Lung microvascular endothelial cell (primary cell): ENCODE results near the gene NUP210. TPM values are rescaled to one million over a fixed set of nuclear protein-coding genes. Genes with fewer than 3 reads are reported as not detected.
A peak's percentile ranks its signal among the peaks of the same experiment; 100 is the strongest.
"Not testable (repeated sequence)": the region's sequence is repeated elsewhere in the genome, so short reads cannot be mapped to it uniquely, and the experiment has no call there.

Source experiments
- DNase-seq, 2 donors: peaks; one replicate each; pipeline versions ENCODE4 v3.0.0 to v3.0.0-alpha.2; 2010; ENCODE audit warnings: low read depth in 2 of 2
- total RNA-seq: library from RNA; depleted of rRNA; stranded (reverse); fragments of >200 nt; gene quantifications from 2 replicates; pipeline ENCODE4 v1.2.1, GENCODE V29; 2014

NUP210 gene
- total RNA-seq, 1 donor from 2014 or later: 0.20 TPM

GRCh38 chr3:13406190-13406589 lies 13.9 kb downstream of the NUP210 start:
- DNase-seq: no peak

- no peak for DNase-seq
These were observed 14.5 kb downstream of the NUP210 start for GRCh38 chr3:13405614-13406013.

GRCh38 chr3:13404626-13405452 lies 15.3 kb downstream of the NUP210 start:
- DNase-seq: no peak

GRCh38 chr3:13403847-13404246 lies 16.3 kb downstream of the NUP210 start:
- no peak for DNase-seq

GRCh38 chr3:13403213-13403819 lies 16.8 kb downstream of the NUP210 start:
- DNase-seq: no peak

GRCh38 chr3:13401149-13401548 lies 19.0 kb downstream of the NUP210 start:
- no peak for DNase-seq

GRCh38 chr3:13400114-13400673 lies 19.9 kb downstream of the NUP210 start:
- no peak for DNase-seq

GRCh38 chr3:13399603-13400002 lies 20.5 kb downstream of the NUP210 start:
- DNase-seq: no peak

GRCh38 chr3:13397316-13397715 lies 22.8 kb downstream of the NUP210 start:
- no peak for DNase-seq

- no peak for DNase-seq
These were observed 25.8 kb downstream of the NUP210 start for GRCh38 chr3:13394363-13394762.

- no peak for DNase-seq
These were observed 26.4 kb downstream of the NUP210 start for GRCh38 chr3:13393427-13394360.

- DNase-seq: no peak
These were observed 28.8 kb downstream of the NUP210 start for GRCh38 chr3:13391308-13391707.

GRCh38 chr3:13389378-13389777 lies 30.7 kb downstream of the NUP210 start:
- DNase-seq: no peak

- no peak for DNase-seq
These were observed 31.3 kb downstream of the NUP210 start for GRCh38 chr3:13388816-13389215.

GRCh38 chr3:13385373-13385965 lies 34.7 kb downstream of the NUP210 start:
- DNase-seq: no peak

- DNase-seq: no peak
These were observed 39.2 kb downstream of the NUP210 start for GRCh38 chr3:13380971-13381370.

GRCh38 chr3:13379201-13379830 lies 40.8 kb downstream of the NUP210 start:
- DNase-seq: peak in 1 of 2 donors; percentile 33

- DNase-seq: no peak
These were observed 42.0 kb downstream of the NUP210 start for GRCh38 chr3:13378155-13378554.

- not testable (repeated sequence) for DNase-seq
These were observed 42.4 kb downstream of the NUP210 start for GRCh38 chr3:13377741-13378140.

- no peak for DNase-seq
These were observed 43.1 kb downstream of the NUP210 start for GRCh38 chr3:13377021-13377420.

GRCh38 chr3:13376091-13376490 lies 44.0 kb downstream of the NUP210 start:
- no peak for DNase-seq
